Right hindlimb (tissue), 1 donor: Measurements from ENCODE around the gene MDM2.
"Not testable (repeated sequence)": the region's sequence is repeated elsewhere in the genome, so short reads cannot be mapped to it uniquely, and the experiment has no call there.

Experiments used
- DNase-seq: peaks from one replicate; pipeline ENCODE4 v3.0.0-alpha.2; 2018

MDM2 gene

GRCh38 chr12:68786929-68787328 lies 21.0 kb upstream of the MDM2 start:
- no peak for DNase-seq

- DNase-seq, result no peak
These were observed 19.3 kb upstream of the MDM2 start for GRCh38 chr12:68788554-68789143.

GRCh38 chr12:68789144-68789878 lies 18.7 kb upstream of the MDM2 start:
- DNase-seq, result no peak

- no peak for DNase-seq
These were observed 17.7 kb upstream of the MDM2 start for GRCh38 chr12:68790081-68790951.

GRCh38 chr12:68790952-68791234 lies 17.1 kb upstream of the MDM2 start:
- DNase-seq, result no peak

- no peak for DNase-seq
These were observed 16.0 kb upstream of the MDM2 start for GRCh38 chr12:68791897-68792481.

GRCh38 chr12:68792952-68793351 lies 15.0 kb upstream of the MDM2 start:
- DNase-seq, result no peak

GRCh38 chr12:68793436-68793835 lies 14.5 kb upstream of the MDM2 start:
- DNase-seq, result no peak

- DNase-seq, result no peak
These were observed 13.9 kb upstream of the MDM2 start for GRCh38 chr12:68793975-68794652.

- DNase-seq, result no peak
These were observed 13.2 kb upstream of the MDM2 start for GRCh38 chr12:68794653-68795251.

GRCh38 chr12:68796399-68796798 lies 11.6 kb upstream of the MDM2 start:
- no peak for DNase-seq

GRCh38 chr12:68798882-68799234 lies 9.1 kb upstream of the MDM2 start:
- DNase-seq, result no peak

- DNase-seq, result no peak
These were observed 7.7 kb upstream of the MDM2 start for GRCh38 chr12:68800294-68800693.

- DNase-seq, result not testable (repeated sequence)
These were observed 6.9 kb upstream of the MDM2 start for GRCh38 chr12:68801124-68801523.

- not testable (repeated sequence) for DNase-seq
These were observed 5.6 kb upstream of the MDM2 start for GRCh38 chr12:68802372-68802745.

- DNase-seq, result not testable (repeated sequence)
These were observed 4.9 kb upstream of the MDM2 start for GRCh38 chr12:68802911-68803651.

- no peak for DNase-seq
These were observed 3.9 kb upstream of the MDM2 start for GRCh38 chr12:68803948-68804656.

- DNase-seq, result no peak
These were observed 3.1 kb upstream of the MDM2 start for GRCh38 chr12:68804657-68805591.

- DNase-seq, result no peak
These were observed 2.3 kb upstream of the MDM2 start for GRCh38 chr12:68805592-68806120.
